ENCODE measurements around the gene C17orf114.

Gene C17orf114

DNA sequence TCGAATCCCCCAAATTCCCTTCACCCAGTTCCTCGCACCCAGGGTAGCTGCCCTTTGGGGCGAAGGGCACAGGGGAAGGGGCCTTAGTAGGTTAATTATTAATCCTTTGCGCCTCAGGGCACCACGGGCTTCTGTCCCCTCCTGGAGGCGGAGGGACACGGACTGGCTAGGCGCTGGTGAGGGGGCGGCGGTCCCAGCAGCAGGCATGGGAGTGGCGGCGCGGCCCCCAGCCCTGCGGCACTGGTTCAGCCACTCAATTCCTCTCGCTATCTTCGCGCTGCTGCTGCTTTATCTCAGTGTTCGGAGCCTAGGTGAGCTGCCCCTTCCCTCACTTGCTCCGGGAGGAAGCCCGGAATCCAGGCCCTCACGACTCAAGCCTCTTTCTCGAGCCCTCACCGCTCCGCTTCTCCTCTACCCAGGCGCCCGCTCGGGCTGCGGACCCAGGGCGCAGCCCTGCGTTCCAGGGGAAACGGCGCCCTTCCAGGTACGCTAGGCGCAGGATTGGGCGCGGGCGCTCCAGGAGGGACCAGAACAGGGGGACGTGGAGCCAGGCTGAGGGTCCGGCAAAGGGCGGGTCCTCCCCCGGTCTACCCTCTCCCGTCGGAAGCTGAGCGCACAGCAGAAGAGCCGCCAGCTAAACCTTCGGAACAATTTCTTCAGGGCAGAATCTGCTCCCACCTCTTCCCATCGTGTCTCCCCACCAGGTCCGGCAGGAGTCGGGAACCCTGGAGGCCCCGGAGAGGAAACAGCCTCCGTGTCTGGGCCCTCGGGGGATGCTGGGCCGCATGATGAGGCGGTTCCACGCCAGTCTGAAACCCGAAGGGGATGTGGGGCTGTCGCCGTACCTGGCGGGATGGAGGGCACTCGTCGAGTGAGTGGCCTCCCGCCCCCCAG is 13.1 kb downstream of the C17orf114 start, which contains the start of gene GLTPD2:
Gene GLTPD2 (plus strand): TSS at position 158 of the 894 bp plus-strand sequence. CDS start 48 bp downstream, at position 206.
- Histone ChIP-seq H3K36me3 (ENCODE audit: insufficient read depth, low read length, poor library complexity, severe bottlenecking) (no peaks in the 10 kb centered on the region), H3K9me3 (ENCODE audit: low read depth, low read length, poor library complexity, severe bottlenecking) (no peaks in the 10 kb centered on the region), H3K4me3 (ENCODE audit: low read depth, low read length, poor library complexity, severe bottlenecking) (peak within 1 kb of the TSS; percentile 84), H3K4me1 (ENCODE audit: insufficient read depth, low read length, poor library complexity, severe bottlenecking) (peaks cover 36% of the 10 kb centered on the region), H3K27me3 (replicated peaks; ENCODE audit: insufficient read depth, low read depth, low read length, poor library complexity) (no peaks in the 10 kb centered on the region), H3K27ac (ENCODE audit: low read depth, low read length, poor library complexity, severe bottlenecking) (peak within 1 kb of the TSS; percentile 89)
- CTCF ChIA-PET = interaction anchor here (1.3 to 1.5 kb wide), 3 partner anchors 58 to 79 kb away, joined by 3 to 7 read pairs (median 5); partner anchors contain the start of genes ARRB2 and MED11
- intact Hi-C loops (cut with micrococcal nuclease; ENCODE audit: unreplicated experiment) = no loop called here
- no peak for DNase-seq (ENCODE audit: low spot score)
- POLR2A ChIA-PET (ENCODE audit: low non-redundant PET) = no interaction called here
- no TSS peak for BruUV-seq (replicated peaks)
- no peak for TF ChIP-seq EZH2 (IDR thresholded peaks at IDR 0.05; ENCODE audit: borderline replicate concordance, low read depth, low read length, poor library complexity, severe bottlenecking)
- no peak for TF ChIP-seq CTCF (conservative IDR thresholded peaks at IDR 0.05; ENCODE audit: low read depth, low read length)

GRCh38 chr17:4788159-4788806 is 13.8 kb downstream of the C17orf114 start:
- Histone ChIP-seq H3K27ac (ENCODE audit: low read depth, low read length, poor library complexity, severe bottlenecking) (peak overlapping the region; percentile 89), H3K36me3 (ENCODE audit: insufficient read depth, low read length, poor library complexity, severe bottlenecking) (no peaks in the 10 kb centered on the region), H3K9me3 (ENCODE audit: low read depth, low read length, poor library complexity, severe bottlenecking) (no peaks in the 10 kb centered on the region), H3K27me3 (replicated peaks; ENCODE audit: insufficient read depth, low read depth, low read length, poor library complexity) (no peaks in the 10 kb centered on the region), H3K4me3 (ENCODE audit: low read depth, low read length, poor library complexity, severe bottlenecking) (peak overlapping the region; percentile 84), H3K4me1 (ENCODE audit: insufficient read depth, low read length, poor library complexity, severe bottlenecking) (peaks cover 36% of the 10 kb centered on the region)
- CTCF ChIA-PET = no interaction called here
- peak; percentile 27 for DNase-seq (ENCODE audit: low spot score)
- no TSS peak for BruUV-seq (replicated peaks)
- POLR2A ChIA-PET (ENCODE audit: low non-redundant PET) = no interaction called here
- no peak for TF ChIP-seq CTCF (conservative IDR thresholded peaks at IDR 0.05; ENCODE audit: low read depth, low read length)
- TF ChIP-seq EZH2 (IDR thresholded peaks at IDR 0.05; ENCODE audit: borderline replicate concordance, low read depth, low read length, poor library complexity, severe bottlenecking) = no peak
- intact Hi-C loops (cut with micrococcal nuclease; ENCODE audit: unreplicated experiment) = no loop called here

DNA sequence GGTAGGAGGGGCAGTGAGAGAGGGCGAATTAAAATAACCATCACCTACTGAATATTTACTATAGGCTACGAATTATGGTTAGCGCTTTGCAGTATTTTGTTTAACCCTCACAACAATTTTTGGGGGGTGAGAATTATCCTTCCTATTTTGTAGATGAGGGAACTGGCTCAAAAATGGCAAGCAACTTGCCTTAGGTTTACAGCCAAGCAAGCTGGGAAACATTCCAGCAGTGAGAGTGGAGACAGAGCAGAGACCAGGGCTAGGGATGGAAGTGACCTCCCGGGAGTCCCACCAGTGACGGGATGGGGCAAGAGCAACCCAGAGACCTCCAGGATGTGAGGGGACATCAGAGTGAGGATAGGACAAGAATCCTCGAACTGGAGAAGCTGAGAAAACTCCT is 15.6 kb downstream of the C17orf114 start:
- BruUV-seq (replicated peaks) = no TSS peak
- Histone ChIP-seq H3K9me3 (ENCODE audit: low read depth, low read length, poor library complexity, severe bottlenecking) (no peaks in the 10 kb centered on the region), H3K36me3 (ENCODE audit: insufficient read depth, low read length, poor library complexity, severe bottlenecking) (no peaks in the 10 kb centered on the region), H3K4me1 (ENCODE audit: insufficient read depth, low read length, poor library complexity, severe bottlenecking) (peaks cover 36% of the 10 kb centered on the region), H3K27me3 (replicated peaks; ENCODE audit: insufficient read depth, low read depth, low read length, poor library complexity) (no peaks in the 10 kb centered on the region), H3K27ac (ENCODE audit: low read depth, low read length, poor library complexity, severe bottlenecking) (peak overlapping the region; percentile 86), H3K4me3 (ENCODE audit: low read depth, low read length, poor library complexity, severe bottlenecking) (peak overlapping the region; percentile 41)
- no peak for TF ChIP-seq CTCF (conservative IDR thresholded peaks at IDR 0.05; ENCODE audit: low read depth, low read length)
- no peak for TF ChIP-seq EZH2 (IDR thresholded peaks at IDR 0.05; ENCODE audit: borderline replicate concordance, low read depth, low read length, poor library complexity, severe bottlenecking)
- POLR2A ChIA-PET (ENCODE audit: low non-redundant PET) = interaction anchor here (0.6 kb wide), 1 partner anchor 66 kb away, joined by 6 read pairs; no protein-coding TSS in a partner anchor
- intact Hi-C loops (cut with micrococcal nuclease; ENCODE audit: unreplicated experiment) = loop anchor here (2.0 kb wide), 1 partner anchor 102 kb away; no protein-coding TSS in a partner anchor
- CTCF ChIA-PET = no interaction called here
- DNase-seq (ENCODE audit: low spot score) = no peak

Data from A673 (cell line).